PFSK-1 (cell line): Measurements from ENCODE around the gene PEBP1.

Source experiments
- POLR2AphosphoS5 ChIP-seq: IDR thresholded peaks from 2 replicates; pipeline ENCODE4 v1.6.1; 2012; ENCODE audit warnings: low read depth, mild to moderate bottlenecking, control low read depth, low read length, moderate library complexity
- REST ChIP-seq, 2 experiments: IDR thresholded peaks; 2 replicates each; pipeline versions ENCODE4 v1.6.1 to v1.8.0; 2011 to 2012; ENCODE audit warnings: low read depth in 2 of 2, low read length in 2 of 2, control low read depth in 1 of 2, inconsistent platforms in 1 of 2, mild to moderate bottlenecking in 1 of 2, moderate library complexity in 1 of 2; ENCODE audit not compliant: insufficient read depth in 1 of 2
- SIN3A ChIP-seq: IDR thresholded peaks from 2 replicates; pipeline ENCODE4 v1.6.1; 2012; ENCODE audit warnings: mild to moderate bottlenecking, low read length, moderate library complexity, borderline replicate concordance; ENCODE audit not compliant: insufficient read depth
- TAF1 ChIP-seq: IDR thresholded peaks from 2 replicates; pipeline ENCODE4 v1.6.1; 2012; ENCODE audit warnings: low read length, control low read depth, borderline replicate concordance; ENCODE audit not compliant: insufficient read depth

DNA sequence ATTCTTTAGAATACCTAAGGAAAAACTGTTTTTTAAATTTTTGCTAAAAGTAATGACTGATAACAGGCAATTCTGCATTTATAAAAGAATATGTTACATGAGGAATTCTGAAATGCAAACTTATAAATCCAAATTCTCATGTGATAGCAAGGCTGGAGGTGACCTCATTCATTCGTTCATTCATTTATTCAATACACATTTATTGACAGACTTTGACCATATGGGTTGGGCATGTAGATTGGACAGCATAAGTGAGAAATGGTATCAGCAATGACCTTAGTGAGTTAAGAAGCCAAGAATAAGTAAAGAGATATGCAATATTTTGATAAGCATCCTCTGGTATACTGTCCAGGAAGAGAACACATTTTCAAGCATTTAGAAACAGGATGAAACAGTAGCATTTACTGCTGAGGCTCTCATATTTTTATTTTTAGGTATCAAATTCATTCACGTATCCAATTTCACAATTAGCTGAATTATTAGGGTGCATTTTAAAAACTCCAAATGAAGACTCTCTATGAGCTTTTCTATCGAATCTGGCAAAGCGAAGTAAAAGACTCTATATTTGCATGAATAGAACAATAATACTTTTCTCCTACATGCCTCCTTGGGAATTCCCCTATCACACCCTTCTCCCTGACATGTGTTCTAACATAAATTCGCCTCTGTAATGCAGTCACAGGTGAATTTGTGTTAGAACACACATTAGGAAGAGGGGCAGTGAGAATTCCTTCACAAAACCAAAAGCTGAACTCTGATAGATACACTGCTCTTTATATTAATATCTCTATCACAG, 49.9 kb downstream of the PEBP1 start:
- TF ChIP-seq REST (IDR thresholded peaks at IDR 0.05; ENCODE audit: insufficient read depth in 1 of 2, low read depth in 2 of 2, low read length in 2 of 2) (no peak), POLR2AphosphoS5 (no peak), SIN3A (no peak), TAF1 (no peak)
